ENCODE measurements around the gene SERPINB1. TPM values are rescaled to one million over a fixed set of nuclear protein-coding genes. Genes with fewer than 3 reads are reported as not detected.
A peak's percentile ranks its signal among the peaks of the same experiment; 100 is the strongest.

Gene SERPINB1
- total and polyA plus RNA-seq, 12 donors: 33.4 to 159 (median 60.7) TPM

DNA sequence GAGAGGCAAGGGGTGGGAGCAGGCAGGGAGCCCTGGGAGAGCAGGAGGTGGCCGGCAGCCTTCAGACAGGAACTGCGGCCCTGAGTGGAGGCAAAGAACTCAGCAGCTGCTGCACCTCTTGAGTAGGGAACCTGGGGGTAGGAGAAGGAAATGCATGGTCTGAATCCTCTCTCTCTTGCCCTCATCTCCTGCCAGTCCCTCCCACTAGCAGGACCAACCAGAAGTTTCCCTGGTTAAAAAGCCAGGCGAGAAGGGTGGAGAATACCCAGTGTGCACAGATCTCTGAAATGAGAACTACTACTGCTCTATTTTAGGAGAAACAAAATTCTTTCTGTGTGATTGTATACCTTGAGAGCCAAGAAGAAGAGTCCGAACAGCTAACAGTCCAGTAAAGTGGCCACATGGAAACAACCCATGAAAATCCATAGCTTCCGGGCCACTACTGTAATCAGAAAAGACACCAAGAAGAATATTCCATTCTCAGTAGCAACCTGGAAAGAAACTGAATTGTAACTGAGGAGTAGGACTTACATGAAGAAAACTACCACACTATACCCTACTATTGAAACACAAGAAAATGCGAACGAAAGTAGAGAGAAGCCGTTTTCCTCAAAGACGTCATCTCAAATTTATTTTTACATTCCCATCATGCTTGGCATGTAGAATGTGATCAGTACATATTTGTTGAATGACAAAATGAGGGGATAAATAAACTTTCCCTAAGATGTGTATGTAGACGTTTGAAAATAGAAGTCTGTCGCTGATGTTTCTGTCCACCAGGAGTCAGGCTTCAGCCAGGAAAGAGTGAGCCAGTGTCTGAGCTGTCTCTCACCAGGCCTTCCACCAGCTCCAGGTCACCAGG lies 50.8 kb downstream of the SERPINB1 start:
- WGBS, 4 donors: 55 to 64% (median 58%) methylated on average over 11 of the region's 11 CpGs
- no peak for TF ChIP-seq POLR2A (IDR thresholded peaks at IDR 0.05)
- TF ChIP-seq, protein P1, sequence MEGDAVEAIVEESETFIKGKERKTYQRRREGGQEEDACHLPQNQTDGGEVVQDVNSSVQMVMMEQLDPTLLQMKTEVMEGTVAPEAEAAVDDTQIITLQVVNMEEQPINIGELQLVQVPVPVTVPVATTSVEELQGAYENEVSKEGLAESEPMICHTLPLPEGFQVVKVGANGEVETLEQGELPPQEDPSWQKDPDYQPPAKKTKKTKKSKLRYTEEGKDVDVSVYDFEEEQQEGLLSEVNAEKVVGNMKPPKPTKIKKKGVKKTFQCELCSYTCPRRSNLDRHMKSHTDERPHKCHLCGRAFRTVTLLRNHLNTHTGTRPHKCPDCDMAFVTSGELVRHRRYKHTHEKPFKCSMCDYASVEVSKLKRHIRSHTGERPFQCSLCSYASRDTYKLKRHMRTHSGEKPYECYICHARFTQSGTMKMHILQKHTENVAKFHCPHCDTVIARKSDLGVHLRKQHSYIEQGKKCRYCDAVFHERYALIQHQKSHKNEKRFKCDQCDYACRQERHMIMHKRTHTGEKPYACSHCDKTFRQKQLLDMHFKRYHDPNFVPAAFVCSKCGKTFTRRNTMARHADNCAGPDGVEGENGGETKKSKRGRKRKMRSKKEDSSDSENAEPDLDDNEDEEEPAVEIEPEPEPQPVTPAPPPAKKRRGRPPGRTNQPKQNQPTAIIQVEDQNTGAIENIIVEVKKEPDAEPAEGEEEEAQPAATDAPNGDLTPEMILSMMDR (IDR thresholded peaks at IDR 0.05): peak; percentile 45 to 87 (median 79)
- H3K4me1 ChIP-seq (replicated peaks in 1 of 2): no peaks in the 10 kb centered on the region
- no peaks in the 10 kb centered on the region for H3K36me3 ChIP-seq (replicated peaks in 1 of 2)
- H3K27ac ChIP-seq: peak overlapping the region in 1 of 5 donors; percentile 15
- DNase-seq: peak; percentile 59 to 88 (median 72)
- H3K27me3 ChIP-seq: no peaks in the 10 kb centered on the region
- H3K4me3 ChIP-seq: no peak overlapping the region
- intact Hi-C loops (cut with DNase I): loop anchor here in 1 of 2 donors (5.0 kb wide), 1 partner anchor 51 kb away; the partner anchor contains the start of gene SERPINB1
- H3K9me3 ChIP-seq (replicated peaks in 1 of 3): no peaks in the 10 kb centered on the region

DNA sequence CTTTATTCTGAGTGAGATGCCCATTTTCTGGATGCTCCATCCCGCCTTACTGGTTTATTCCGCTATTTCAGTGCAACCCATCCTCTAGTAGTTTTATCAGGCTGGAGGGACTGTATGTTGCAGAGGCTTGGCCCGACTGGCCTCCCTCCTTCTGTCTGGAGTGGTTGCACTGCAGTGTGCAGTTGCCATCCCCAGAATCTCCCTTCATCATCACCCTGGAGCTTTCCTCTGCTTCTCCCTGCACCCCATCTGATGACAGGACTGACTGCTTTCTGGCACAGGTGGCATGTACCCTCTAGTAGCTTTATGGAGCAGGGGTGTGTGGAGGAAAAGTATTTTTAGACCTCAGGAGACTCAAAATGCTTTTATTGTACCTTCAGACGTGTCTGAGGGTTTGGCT lies 55.4 kb downstream of the SERPINB1 start:
- intact Hi-C loops (cut with DNase I): loop anchor here (10.0 kb wide), 2 partner anchors 129 to 149 kb away; no protein-coding TSS in a partner anchor
- Histone ChIP-seq H3K27ac (no peak overlapping the region), H3K36me3 (replicated peaks in 1 of 2) (peaks cover 0 to 28% of the 10 kb centered on the region in 2 donors), H3K27me3 (no peaks in the 10 kb centered on the region), H3K4me3 (no peak overlapping the region), H3K4me1 (replicated peaks in 1 of 2) (no peaks in the 10 kb centered on the region), H3K9me3 (replicated peaks in 1 of 3) (no peaks in the 10 kb centered on the region)
- 72 to 79% (median 77%) methylated on average over 4 of the region's 4 CpGs for WGBS, 4 donors
- no peak for TF ChIP-seq POLR2A (IDR thresholded peaks at IDR 0.05)
- TF ChIP-seq, protein P1 (IDR thresholded peaks at IDR 0.05): no peak
- no peak for DNase-seq

DNA sequence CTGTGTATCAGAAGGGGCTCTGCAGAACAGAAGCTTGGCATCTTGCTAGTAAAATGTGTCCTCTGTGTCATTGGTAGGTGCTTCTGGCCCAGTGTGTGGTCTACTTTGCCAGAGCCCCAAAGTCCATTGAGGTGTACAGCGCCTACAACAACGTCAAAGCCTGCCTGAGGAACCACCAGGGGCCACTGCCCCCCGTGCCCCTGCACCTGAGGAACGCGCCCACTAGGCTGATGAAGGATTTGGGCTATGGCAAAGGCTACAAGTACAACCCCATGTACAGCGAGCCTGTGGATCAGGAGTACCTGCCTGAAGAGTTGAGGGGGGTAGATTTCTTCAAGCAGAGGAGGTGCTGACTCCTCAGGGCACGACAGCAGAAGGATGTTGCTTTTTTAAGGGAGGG lies 56.7 kb downstream of the SERPINB1 start:
- WGBS, 4 donors: 80 to 98% (median 94%) methylated on average over 7 of the region's 7 CpGs
- no peak for TF ChIP-seq POLR2A (IDR thresholded peaks at IDR 0.05)
- TF ChIP-seq, protein P1 (IDR thresholded peaks at IDR 0.05): no peak
- no peaks in the 10 kb centered on the region for H3K4me1 ChIP-seq (replicated peaks in 1 of 2)
- intact Hi-C loops (cut with DNase I): loop anchor here (10.0 kb wide), 2 partner anchors 130 to 150 kb away; no protein-coding TSS in a partner anchor
- H3K4me3 ChIP-seq: no peak overlapping the region
- DNase-seq: no peak
- H3K27me3 ChIP-seq: no peaks in the 10 kb centered on the region
- no peaks in the 10 kb centered on the region for H3K9me3 ChIP-seq (replicated peaks in 1 of 3)
- no peak overlapping the region for H3K27ac ChIP-seq
- peaks cover 0 to 35% of the 10 kb centered on the region in 2 donors for H3K36me3 ChIP-seq (replicated peaks in 1 of 2)

DNA sequence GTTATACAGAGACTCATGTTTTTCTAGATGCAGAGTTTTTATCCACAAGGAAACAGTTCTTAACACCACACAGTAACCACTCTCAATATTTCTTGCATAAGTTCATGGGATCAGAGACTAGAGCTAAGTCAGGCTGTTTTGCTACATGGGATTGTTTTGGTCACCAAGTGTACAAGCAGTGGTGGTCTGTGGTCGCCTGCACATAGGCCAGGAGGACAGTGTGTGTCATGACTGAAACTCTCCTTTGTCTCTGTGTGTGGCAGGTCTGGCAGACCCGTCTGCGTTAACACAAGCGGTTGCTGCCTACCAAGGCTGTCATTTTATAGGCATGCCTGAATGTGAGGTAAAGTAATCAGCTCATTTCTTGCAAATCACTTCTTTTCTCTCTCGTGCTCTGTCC lies 57.6 kb downstream of the SERPINB1 start:
- H3K36me3 ChIP-seq (replicated peaks in 1 of 2): peaks cover 0 to 41% of the 10 kb centered on the region in 2 donors
- 75 to 89% (median 82%) methylated on average over 5 of the region's 5 CpGs for WGBS, 4 donors
- H3K9me3 ChIP-seq (replicated peaks in 1 of 3): no peaks in the 10 kb centered on the region
- H3K27me3 ChIP-seq: no peaks in the 10 kb centered on the region
- intact Hi-C loops (cut with DNase I): loop anchor here (10.0 kb wide), 2 partner anchors 131 to 151 kb away; no protein-coding TSS in a partner anchor
- H3K4me1 ChIP-seq (replicated peaks in 1 of 2): no peaks in the 10 kb centered on the region
- TF ChIP-seq POLR2A (IDR thresholded peaks at IDR 0.05): no peak
- TF ChIP-seq, protein P1 (IDR thresholded peaks at IDR 0.05): no peak
- H3K27ac ChIP-seq: no peak overlapping the region
- no peak overlapping the region for H3K4me3 ChIP-seq
- peak in 1 of 7 donors; percentile 2 for DNase-seq

All from adrenal gland (tissue), 12 donors.